ENCODE results near the gene FTO.

Gene FTO

GRCh38 chr16:53896722-53897121 lies 192.8 kb downstream of the FTO start:
- Histone ChIP-seq H3K9me3 (ENCODE audit: control insufficient read depth, insufficient read depth, low read length) (no peaks in the 10 kb centered on the region), H3K36me3 (ENCODE audit: insufficient read depth, low read length) (no peaks in the 10 kb centered on the region), H3K9ac (ENCODE audit: low read depth, low read length) (no peak overlapping the region), H3K4me1 (ENCODE audit: insufficient read depth, low read length) (peaks cover 20% of the 10 kb centered on the region)

- H3K36me3 ChIP-seq (ENCODE audit: insufficient read depth, low read length), result no peaks in the 10 kb centered on the region
- H3K4me1 ChIP-seq (ENCODE audit: insufficient read depth, low read length), result peaks cover 4% of the 10 kb centered on the region; the same call in 1 of the 2 replicates
- H3K9me3 ChIP-seq (ENCODE audit: control insufficient read depth, insufficient read depth, low read length), result no peaks in the 10 kb centered on the region
- H3K9ac ChIP-seq (ENCODE audit: low read depth, low read length), result no peak overlapping the region
Measured at GRCh38 chr16:53898993-53899392, 195.0 kb downstream of the FTO start.

GRCh38 chr16:53899431-53899830 lies 195.5 kb downstream of the FTO start:
- Histone ChIP-seq H3K9ac (ENCODE audit: low read depth, low read length) (no peak overlapping the region), H3K4me1 (ENCODE audit: insufficient read depth, low read length) (no peaks in the 10 kb centered on the region; the same call in 1 of the 2 replicates), H3K9me3 (ENCODE audit: control insufficient read depth, insufficient read depth, low read length) (no peaks in the 10 kb centered on the region), H3K36me3 (ENCODE audit: insufficient read depth, low read length) (no peaks in the 10 kb centered on the region)

GRCh38 chr16:53900667-53901066 lies 196.7 kb downstream of the FTO start:
- Histone ChIP-seq H3K9me3 (ENCODE audit: control insufficient read depth, insufficient read depth, low read length) (no peaks in the 10 kb centered on the region), H3K36me3 (ENCODE audit: insufficient read depth, low read length) (no peaks in the 10 kb centered on the region), H3K4me1 (ENCODE audit: insufficient read depth, low read length) (no peaks in the 10 kb centered on the region; the same call in 1 of the 2 replicates), H3K9ac (ENCODE audit: low read depth, low read length) (no peak overlapping the region)

GRCh38 chr16:53901408-53901807 lies 197.5 kb downstream of the FTO start:
- Histone ChIP-seq H3K9me3 (ENCODE audit: control insufficient read depth, insufficient read depth, low read length) (no peaks in the 10 kb centered on the region), H3K9ac (ENCODE audit: low read depth, low read length) (no peak overlapping the region), H3K36me3 (ENCODE audit: insufficient read depth, low read length) (no peaks in the 10 kb centered on the region), H3K4me1 (ENCODE audit: insufficient read depth, low read length) (no peaks in the 10 kb centered on the region; the same call in 1 of the 2 replicates)

GRCh38 chr16:53904533-53904932 lies 200.6 kb downstream of the FTO start:
- no peaks in the 10 kb centered on the region for H3K9me3 ChIP-seq (ENCODE audit: control insufficient read depth, insufficient read depth, low read length)
- no peaks in the 10 kb centered on the region; the same call in 1 of the 2 replicates for H3K4me1 ChIP-seq (ENCODE audit: insufficient read depth, low read length)
- H3K36me3 ChIP-seq (ENCODE audit: insufficient read depth, low read length), result no peaks in the 10 kb centered on the region
- H3K9ac ChIP-seq (ENCODE audit: low read depth, low read length), result no peak overlapping the region

GRCh38 chr16:53905028-53905427 lies 201.1 kb downstream of the FTO start:
- no peaks in the 10 kb centered on the region for H3K36me3 ChIP-seq (ENCODE audit: insufficient read depth, low read length)
- H3K4me1 ChIP-seq (ENCODE audit: insufficient read depth, low read length), result no peaks in the 10 kb centered on the region
- no peak overlapping the region for H3K9ac ChIP-seq (ENCODE audit: low read depth, low read length)
- no peaks in the 10 kb centered on the region for H3K9me3 ChIP-seq (ENCODE audit: control insufficient read depth, insufficient read depth, low read length)

- H3K36me3 ChIP-seq (ENCODE audit: insufficient read depth, low read length), result no peaks in the 10 kb centered on the region
- no peak overlapping the region for H3K9ac ChIP-seq (ENCODE audit: low read depth, low read length)
- peaks cover 11% of the 10 kb centered on the region for H3K4me1 ChIP-seq (ENCODE audit: insufficient read depth, low read length)
- H3K9me3 ChIP-seq (ENCODE audit: control insufficient read depth, insufficient read depth, low read length), result no peaks in the 10 kb centered on the region
Measured at GRCh38 chr16:53908731-53909130, 204.8 kb downstream of the FTO start.

- H3K9me3 ChIP-seq (ENCODE audit: control insufficient read depth, insufficient read depth, low read length), result no peaks in the 10 kb centered on the region
- H3K36me3 ChIP-seq (ENCODE audit: insufficient read depth, low read length), result no peaks in the 10 kb centered on the region
- peaks cover 13% of the 10 kb centered on the region for H3K4me1 ChIP-seq (ENCODE audit: insufficient read depth, low read length)
- H3K9ac ChIP-seq (ENCODE audit: low read depth, low read length), result no peak overlapping the region
Measured at GRCh38 chr16:53910990-53911389, 207.0 kb downstream of the FTO start.

- no peaks in the 10 kb centered on the region for H3K9me3 ChIP-seq (ENCODE audit: control insufficient read depth, insufficient read depth, low read length)
- H3K4me1 ChIP-seq (ENCODE audit: insufficient read depth, low read length), result peaks cover 13% of the 10 kb centered on the region
- no peaks in the 10 kb centered on the region for H3K36me3 ChIP-seq (ENCODE audit: insufficient read depth, low read length)
- no peak overlapping the region for H3K9ac ChIP-seq (ENCODE audit: low read depth, low read length)
Measured at GRCh38 chr16:53911513-53911912, 207.6 kb downstream of the FTO start.

GRCh38 chr16:53912155-53912554 lies 208.2 kb downstream of the FTO start:
- Histone ChIP-seq H3K9me3 (ENCODE audit: control insufficient read depth, insufficient read depth, low read length) (no peaks in the 10 kb centered on the region), H3K9ac (ENCODE audit: low read depth, low read length) (no peak overlapping the region), H3K36me3 (ENCODE audit: insufficient read depth, low read length) (no peaks in the 10 kb centered on the region), H3K4me1 (ENCODE audit: insufficient read depth, low read length) (peaks cover 13% of the 10 kb centered on the region)

- H3K4me1 ChIP-seq (ENCODE audit: insufficient read depth, low read length), result peaks cover 13% of the 10 kb centered on the region
- no peak overlapping the region for H3K9ac ChIP-seq (ENCODE audit: low read depth, low read length)
- no peaks in the 10 kb centered on the region for H3K36me3 ChIP-seq (ENCODE audit: insufficient read depth, low read length)
- H3K9me3 ChIP-seq (ENCODE audit: control insufficient read depth, insufficient read depth, low read length), result no peaks in the 10 kb centered on the region
Measured at GRCh38 chr16:53913099-53913870, 209.3 kb downstream of the FTO start.

GRCh38 chr16:53913920-53914319 lies 210.0 kb downstream of the FTO start:
- Histone ChIP-seq H3K9ac (ENCODE audit: low read depth, low read length) (no peak overlapping the region), H3K36me3 (ENCODE audit: insufficient read depth, low read length) (no peaks in the 10 kb centered on the region), H3K4me1 (ENCODE audit: insufficient read depth, low read length) (peaks cover 13% of the 10 kb centered on the region), H3K9me3 (ENCODE audit: control insufficient read depth, insufficient read depth, low read length) (no peaks in the 10 kb centered on the region)

GRCh38 chr16:53914736-53915135 lies 210.8 kb downstream of the FTO start:
- peaks cover 13% of the 10 kb centered on the region for H3K4me1 ChIP-seq (ENCODE audit: insufficient read depth, low read length)
- no peaks in the 10 kb centered on the region for H3K9me3 ChIP-seq (ENCODE audit: control insufficient read depth, insufficient read depth, low read length)

GRCh38 chr16:53915452-53916160 lies 211.7 kb downstream of the FTO start:
- no peaks in the 10 kb centered on the region for H3K9me3 ChIP-seq (ENCODE audit: control insufficient read depth, insufficient read depth, low read length)

More at GRCh38 chr16:53914736-53915135, 210.8 kb downstream of the FTO start:
- Histone ChIP-seq H3K36me3 (ENCODE audit: insufficient read depth, low read length) (no peaks in the 10 kb centered on the region), H3K9ac (ENCODE audit: low read depth, low read length) (no peak overlapping the region)

More at GRCh38 chr16:53915452-53916160, 211.7 kb downstream of the FTO start:
- peaks cover 13% of the 10 kb centered on the region for H3K4me1 ChIP-seq (ENCODE audit: insufficient read depth, low read length)
- H3K9ac ChIP-seq (ENCODE audit: low read depth, low read length), result no peak overlapping the region
- H3K36me3 ChIP-seq (ENCODE audit: insufficient read depth, low read length), result no peaks in the 10 kb centered on the region
